Activated CD8-positive, alpha-beta memory T cell treated with anti-CD3 and anti-CD28 coated beads, Interleukin-2, amount 50 U/mL, for 1 hour (primary cell): ENCODE measurements around the gene MRPL37.

Experiments used
- DNase-seq: peaks from one replicate; pipeline ENCODE4 v3.0.0-alpha.2; 2020; ENCODE audit errors: extremely low read depth

MRPL37 gene

DNA sequence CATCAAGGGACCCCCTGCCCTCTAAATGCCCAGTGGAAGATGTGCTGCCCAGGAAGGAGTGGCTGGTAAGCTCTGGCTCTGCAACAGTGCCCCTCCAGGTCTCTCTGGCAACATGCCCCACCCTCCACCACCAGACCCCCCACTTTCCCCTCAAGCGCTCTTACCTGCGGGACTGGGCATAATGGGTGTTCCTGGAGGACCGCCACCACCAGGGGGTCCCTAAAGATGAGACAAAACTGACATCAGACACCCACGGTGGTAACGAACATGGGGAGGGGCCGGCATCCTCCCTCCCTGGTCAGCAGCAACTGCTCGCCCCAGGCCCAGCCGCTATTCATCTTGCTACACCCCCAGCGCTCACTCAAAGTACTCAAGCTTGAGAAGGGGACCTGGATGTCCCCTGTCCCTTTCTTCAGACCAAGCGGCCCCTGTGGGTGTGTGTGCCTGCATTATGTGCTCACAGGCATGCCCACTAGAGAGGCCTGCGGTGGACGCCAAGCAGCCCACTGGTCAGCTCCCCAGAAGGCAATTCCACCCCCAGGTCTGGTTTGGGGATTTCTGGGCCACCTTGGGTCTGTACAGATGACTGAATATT lies 40.9 kb downstream of the MRPL37 start:
- DNase-seq, result no peak

DNA sequence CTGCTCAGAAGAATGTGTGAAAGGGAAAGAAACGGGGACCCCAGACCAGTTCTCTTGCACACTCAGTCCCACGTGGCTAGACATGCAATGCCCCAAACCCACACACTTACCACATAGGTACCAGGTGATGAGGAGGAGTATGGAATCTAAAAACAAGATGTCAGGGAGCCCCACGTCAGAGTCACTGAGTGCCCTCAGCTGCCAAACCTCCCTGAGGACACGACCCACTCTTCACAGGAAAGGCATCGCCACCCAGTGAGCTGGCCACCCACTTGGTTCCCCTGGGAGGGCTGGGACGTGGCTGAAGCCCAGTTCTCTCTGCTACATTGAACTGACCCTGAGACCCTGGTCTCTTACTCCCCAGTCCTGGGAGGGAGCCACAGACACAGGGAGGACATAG lies 41.4 kb downstream of the MRPL37 start:
- no peak for DNase-seq

DNA sequence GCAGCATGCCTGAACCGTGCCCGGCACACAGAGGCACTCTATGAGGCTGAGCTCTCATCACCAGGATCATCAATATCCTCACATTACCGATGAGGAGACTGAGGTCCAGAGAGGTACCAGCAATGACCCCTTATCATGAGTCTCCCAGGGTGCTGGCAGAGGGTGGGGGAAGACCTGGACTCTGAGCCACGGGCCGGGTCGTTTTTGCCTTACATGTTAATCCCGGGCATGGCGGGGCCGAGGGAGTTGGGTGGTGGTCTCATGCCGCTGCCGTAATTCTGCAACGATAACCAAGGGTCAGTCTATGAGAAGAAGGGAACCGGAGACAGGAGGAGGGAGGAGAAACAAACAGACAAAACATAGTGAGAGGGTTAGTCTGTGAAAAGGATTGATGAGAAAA lies 43.1 kb downstream of the MRPL37 start:
- DNase-seq, result no peak

DNA sequence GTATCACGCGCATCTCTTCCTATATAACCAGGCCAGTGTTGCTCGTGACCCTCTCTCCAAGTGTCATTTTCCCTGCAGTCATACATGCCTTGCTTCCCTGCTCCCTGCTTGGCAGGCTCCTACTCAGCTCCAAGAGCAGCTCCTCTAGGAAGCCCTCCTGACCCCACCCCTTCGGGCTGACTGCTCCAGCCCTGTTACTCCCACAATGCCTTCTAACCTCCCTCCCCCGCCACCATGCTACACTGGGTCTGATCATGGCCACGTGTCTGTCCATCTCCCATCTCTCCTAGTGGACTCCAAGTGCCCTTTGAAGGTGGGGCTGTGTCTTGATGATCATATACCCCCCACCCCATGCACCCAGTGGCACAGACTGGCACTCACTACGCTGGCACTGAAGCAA lies 44.7 kb downstream of the MRPL37 start:
- no peak for DNase-seq

DNA sequence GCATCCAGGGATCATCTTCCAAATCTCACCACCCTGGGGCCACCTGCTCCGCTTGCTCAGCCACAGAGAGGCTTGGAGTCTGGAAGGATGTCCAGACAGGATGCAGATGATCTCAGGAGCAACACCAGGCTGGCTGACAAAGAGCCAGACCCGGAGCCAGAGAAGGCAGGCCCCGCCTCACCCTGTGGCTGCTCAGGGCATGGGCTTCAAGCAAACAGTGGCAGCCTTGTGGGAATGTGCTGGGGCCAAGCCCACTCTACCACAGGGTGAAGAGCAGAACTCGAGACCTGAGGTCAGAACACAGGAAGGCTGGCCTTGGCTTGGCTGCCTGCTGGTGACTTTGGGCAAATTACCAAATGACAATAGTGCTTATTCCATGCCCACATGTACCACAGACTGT lies 45.5 kb downstream of the MRPL37 start:
- no peak for DNase-seq

DNA sequence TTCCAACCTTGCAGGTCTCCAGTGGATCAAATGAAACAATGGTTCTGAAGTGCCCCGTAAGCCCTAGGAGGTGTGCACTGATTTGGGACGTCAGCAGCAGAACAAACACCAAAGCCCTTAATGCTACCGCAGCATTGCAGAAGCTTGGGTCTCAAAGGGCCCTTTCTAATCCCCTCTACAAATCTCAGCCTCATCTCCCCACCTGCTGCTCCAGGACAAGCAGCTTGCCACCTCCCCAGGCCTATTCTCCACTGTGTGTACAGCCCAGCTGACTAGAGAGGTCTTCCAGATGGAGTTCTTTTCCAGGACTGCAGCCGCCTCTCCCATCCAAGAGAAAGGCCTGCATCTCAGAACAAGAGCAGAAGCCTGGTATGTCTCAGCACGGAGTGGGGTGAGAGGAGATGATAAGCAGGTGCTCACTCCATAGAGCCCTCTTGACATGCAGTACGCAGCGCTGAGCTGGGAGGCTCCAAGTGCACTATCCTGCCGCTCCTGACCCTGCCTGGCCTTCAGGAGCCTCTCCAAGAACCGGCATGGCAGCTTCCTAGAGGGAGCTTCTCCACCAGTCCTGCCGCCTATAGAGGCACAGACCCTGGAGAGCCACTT lies 46.3 kb downstream of the MRPL37 start:
- DNase-seq, result no peak

DNA sequence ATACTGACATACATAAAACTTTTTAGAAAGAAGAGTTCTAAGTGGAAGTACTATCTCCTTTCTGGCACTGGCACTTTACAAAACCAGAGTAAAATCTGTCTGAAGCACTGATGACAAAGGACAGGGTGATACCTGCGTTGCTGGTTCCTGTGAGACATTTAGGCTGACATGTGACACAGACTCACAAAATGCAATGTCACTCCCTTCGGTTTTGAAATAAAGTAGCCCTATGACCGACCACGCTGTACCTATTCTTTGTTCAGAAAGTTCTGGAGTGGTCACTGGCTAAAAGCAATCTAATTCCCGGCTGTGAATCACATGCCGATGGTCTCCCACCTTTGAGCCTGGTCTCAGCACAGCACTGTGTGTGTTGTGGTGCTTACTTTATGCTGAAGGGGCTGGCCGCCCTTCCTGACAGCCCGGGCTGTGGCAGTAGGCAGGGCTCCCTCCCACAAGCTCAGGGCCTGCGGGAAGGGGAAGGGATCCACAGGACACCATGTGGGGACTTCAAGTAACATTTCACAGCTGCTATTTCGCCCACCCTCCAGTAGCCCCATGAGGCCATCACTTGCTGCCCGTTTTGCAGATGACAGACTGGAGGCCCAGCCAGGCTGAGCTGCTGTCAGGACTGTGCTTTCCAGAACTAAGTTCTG lies 48.0 kb downstream of the MRPL37 start:
- no peak for DNase-seq

DNA sequence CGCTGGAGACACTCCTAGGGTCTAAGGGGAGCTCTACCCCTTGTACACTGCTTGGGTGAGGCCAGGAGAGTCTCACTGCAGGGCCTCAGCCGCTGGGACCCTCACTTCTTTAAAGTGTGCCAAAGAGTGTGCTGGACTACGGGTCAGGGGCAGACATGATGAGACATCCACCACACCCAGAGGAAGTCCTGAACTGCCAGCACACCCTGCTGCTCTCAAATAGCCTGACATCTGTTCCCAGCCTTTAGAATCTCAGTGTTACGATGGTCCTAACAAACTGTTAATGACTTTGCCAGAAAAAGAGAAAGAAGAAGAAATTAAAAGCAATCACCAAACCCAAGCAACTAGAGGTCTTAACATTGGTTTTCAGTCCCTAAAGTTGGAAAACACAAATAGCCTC lies 49.0 kb downstream of the MRPL37 start:
- no peak for DNase-seq

DNA sequence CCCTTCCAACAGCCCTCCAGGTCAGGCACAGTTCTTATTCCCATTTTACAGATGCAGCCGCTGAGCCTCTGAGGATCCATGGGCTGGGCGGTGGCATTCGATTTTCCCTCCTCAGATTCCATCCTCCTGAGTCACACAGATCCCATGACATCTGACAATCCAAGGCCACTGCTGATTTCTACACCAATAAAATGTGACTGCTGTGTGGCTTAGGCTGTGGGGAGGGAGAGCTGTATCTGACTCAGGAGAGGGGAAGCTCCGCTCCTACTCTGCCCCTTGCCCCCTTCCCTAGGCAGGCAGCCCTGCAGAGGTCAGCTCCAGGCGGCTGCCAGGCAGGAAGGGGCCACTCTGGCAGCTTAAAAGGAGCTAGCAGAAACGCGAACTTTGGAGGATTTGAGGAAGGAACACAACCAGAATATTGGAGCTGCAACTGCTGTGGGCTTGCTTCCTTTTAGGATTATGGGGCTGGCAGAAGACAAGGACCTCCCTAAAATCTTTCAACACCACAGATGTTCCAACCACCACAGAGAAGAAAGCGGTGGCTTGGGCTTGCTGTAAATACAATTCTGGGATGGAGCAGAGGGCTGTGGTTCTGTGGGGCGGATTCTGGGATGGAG lies 50.0 kb downstream of the MRPL37 start:
- DNase-seq, result no peak

DNA sequence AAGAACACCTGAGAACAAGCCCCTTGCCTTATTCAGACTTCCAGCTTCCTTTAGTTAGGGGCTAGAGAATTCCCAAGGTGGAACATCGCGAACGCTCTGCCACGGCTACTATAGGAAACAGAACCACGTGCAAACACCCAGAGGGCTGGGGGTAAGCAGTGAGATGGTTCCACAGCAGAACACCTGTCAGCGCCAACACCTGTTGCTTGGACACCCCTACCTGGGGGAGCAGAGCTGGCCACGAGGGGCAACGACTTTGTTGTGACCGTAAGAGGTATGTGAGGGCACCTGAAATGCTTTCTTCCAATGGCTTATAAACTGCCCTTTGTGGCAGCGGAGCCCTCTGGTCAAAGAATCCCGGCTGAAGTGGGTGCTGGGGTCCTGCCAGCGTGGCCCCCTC lies 50.7 kb downstream of the MRPL37 start:
- no peak for DNase-seq

DNA sequence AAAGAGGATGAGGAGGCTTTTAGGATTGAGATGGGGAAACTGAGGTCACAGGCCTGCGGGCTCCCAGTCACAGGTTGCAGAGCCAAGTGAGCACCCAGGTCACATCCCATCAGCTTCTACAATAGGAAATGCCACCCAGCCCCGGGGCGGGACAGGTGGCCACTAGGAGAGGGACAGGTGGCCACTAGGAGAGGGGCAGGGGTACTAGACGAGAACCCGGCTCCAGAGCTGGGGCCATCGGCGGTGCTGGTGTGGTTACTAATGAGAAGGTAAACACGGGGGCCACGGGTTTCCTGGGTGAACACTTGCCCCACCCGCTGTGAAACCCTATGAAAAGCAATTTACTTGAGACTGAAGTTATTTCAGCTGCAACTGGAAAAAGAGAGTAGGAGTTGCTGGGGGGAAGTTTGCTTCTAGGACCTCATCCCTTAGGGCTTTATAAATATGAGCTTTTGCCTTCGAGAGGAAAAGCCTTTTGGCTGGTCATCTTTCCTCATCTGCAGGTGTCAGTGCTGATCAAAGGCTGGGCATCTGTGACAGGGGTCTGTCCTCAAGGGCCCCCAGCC lies 52.5 kb downstream of the MRPL37 start:
- DNase-seq, result no peak

DNA sequence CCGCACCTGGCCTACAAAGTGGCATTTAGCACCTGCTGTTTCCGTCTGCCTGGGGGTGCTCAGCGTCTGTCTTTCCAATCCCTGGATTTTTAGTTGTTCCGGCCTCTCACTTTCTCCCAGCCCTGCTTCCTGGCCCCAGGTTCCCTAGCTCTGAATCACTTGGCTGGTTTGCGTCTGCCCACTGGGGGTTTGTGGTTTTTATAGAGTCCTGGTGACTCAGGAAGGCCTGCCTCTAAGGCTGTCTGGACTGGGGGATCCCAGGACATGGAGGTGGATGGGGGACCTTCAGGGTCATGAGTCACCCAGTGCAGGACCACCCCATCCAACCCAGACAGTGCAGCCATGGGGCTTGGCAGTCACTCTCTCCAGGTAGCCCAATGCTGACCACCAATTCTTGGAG lies 53.5 kb downstream of the MRPL37 start:
- DNase-seq, result no peak

DNA sequence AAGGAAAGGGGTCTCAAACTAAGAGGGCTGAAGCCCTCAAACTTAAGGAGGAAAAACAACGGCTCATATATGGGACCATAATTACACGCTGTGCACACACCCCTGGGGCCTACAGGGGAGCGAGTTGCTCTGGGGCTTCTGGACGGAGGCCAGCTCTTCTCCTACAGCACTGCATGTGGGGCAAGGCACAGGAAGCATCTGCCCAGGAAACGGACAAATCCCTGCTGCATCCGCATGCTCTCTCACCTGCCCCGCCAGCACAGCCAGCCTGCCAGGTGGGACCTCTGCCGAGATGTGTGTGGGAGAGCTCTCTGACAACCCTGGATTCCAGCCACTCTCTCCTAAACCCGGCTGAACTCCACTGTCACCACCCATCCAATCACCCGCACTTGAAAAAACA lies 54.1 kb downstream of the MRPL37 start:
- no peak for DNase-seq

DNA sequence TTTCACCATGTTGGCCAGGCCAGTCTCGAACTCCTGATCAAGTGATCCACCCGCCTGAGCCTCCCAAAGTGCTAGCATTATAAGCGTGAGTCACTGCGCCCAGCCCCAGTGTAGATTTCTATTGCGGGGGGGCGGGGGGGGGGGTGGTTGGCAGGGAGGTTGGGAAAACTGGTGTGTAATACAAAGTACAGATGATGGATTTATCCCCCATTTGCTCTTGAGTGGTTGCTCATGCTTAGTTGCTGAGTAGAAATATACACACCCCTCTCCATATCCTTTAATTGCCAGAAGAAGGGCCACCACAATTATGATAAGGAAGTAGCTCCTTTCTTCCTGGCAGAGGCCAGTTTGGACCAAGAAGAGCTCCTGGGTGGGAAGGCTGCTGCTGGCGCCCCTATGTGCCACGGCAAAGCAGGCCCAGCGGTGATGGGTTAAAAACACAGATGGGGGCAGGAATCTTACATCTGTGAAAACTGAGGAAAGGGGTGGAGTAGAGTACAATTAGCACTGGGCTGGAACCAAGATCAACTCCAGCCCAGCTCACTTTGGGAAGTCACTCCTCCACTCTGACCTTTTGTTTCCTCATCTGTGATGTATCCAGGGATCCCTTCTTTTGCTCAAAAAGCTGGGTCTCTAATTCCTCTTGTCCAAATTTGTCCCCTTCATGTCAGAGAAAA lies 55.2 kb downstream of the MRPL37 start:
- no peak for DNase-seq

DNA sequence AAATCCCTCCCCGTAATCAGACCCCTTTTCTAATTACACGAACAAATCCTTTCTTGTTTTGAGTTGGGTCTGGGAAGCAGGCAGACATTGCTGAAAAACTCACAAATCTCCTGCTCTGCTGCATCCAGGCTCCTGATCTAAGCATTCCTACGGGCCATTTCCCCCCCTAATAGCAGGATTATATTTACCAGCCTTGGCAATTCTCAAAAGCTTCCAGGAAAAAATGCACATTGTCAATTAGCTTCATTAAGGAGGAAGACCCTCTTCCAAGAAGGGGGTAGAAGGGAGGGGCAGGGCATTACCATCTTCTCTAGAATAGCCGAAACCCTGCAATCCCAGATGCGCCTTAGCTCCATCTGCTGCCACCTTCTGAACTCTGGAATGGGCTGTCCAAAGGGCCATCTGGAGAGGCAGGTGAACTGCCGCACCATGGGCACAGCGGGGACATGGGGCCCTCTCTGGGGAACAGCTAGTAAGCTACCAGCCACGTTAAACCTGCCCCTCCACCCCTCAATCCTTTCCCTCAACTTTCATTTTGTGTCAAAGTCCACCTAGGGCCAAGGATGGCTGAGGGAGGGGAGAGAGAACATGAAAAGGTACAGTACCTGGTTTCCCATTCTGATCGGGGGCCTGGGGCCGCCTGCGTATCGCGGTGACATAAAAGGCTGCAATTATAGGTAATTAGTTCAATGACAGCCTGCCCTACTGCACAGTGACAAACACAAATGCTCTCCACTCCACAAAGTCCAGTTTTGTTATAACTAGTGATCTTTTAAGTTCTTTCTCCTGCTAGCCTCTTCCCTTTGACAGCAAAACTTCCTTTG lies 56.8 kb downstream of the MRPL37 start:
- DNase-seq, result no peak

DNA sequence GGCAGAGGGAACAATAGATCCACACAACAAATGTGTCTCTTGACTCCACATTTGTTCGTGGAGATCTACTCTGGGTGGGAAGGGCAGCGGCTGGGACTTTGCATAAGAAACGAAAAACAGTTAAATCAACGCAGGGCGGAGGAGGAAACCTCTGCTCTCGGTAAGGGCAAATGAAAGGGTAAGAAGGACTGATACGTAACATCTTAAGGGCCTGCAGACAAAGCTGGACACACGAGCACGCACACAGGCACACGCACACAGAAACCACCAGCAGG lies 57.3 kb downstream of the MRPL37 start:
- DNase-seq, result no peak

DNA sequence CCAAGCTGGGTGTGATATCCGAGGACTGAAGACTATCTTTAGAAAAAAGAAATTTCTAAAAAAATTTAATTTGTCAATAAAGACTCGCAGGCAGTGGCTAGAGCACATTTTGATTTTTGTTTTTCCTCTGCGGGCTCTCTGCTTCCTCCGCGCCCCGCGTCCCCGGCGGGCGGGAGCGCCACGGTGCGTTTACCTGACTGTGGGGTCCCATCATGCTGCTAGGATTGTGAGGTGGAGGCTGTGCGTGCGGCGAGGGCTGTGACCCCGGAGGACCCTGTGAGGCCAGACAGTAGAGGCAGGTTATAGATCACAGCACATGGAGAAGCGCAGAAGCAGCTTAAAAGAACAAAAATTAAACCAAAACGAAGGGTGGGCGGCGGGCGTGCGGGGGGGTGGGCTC lies 57.9 kb downstream of the MRPL37 start:
- DNase-seq, result no peak

DNA sequence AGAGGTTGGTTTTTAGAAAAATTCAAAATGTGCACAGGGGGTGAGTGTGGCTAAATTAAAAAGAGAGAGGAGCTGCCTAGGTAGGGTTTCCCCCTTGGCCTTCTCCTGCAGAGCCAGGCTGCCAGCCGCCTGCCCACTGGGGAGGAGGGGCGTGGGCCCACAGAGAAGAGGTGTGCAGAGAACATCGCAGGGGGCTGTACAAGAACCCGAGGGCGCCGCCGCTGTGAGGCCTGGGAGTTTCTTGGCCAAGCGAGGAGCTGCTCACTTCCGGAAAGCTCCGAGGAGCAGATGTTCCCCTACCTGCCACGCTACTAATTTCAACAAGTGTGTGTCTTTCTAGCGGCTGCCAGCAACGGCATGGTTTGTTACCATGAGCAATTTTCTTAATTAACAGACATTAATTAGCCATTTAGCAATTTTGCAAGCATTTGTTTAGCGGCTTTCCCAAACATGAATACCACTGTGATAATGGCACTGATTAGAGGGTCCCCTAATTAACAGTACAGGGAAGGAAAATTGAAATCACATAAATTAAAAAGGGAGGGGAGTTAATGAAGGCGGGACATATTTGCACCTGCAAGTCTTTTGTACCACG lies 59.7 kb downstream of the MRPL37 start:
- no peak for DNase-seq

DNA sequence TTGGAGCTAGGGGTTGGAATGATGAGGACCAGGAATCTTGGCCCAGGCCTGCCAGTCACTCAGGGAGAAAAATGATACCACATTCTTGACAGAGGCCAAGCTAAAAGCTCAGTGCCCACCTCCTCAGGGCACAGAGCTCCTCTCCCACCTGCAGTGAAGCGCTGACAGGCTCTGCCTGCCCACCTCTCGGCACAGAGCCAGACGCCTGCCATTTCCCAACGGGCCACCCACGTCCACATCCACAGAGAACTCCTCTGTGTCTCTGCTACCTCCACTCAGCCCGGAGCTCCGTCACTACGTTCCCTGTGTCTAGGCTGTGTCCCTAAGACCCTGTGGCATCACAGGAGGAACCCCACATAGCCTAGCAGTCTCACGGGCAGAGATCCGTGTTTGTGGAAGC lies 60.8 kb downstream of the MRPL37 start:
- DNase-seq, result no peak

DNA sequence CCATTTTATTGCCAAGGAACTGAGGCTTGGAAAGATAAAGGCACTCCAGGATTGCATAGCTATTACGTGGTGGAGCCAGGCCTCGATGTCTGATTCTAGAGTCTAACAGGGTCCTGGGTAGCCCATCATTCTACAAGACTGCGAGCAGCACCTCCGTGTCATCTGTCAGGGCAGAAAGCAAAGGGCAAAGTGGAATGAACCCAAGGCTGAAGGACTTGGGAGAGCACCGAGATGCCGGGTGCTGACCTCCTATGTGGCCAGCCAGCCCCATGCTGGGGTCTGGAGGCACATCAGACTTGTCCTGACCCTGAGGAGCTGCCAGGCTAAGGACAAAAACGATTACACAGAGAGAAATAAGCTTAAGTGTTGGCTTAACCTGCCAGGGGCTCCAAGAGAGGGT lies 62.3 kb downstream of the MRPL37 start:
- no peak for DNase-seq

DNA sequence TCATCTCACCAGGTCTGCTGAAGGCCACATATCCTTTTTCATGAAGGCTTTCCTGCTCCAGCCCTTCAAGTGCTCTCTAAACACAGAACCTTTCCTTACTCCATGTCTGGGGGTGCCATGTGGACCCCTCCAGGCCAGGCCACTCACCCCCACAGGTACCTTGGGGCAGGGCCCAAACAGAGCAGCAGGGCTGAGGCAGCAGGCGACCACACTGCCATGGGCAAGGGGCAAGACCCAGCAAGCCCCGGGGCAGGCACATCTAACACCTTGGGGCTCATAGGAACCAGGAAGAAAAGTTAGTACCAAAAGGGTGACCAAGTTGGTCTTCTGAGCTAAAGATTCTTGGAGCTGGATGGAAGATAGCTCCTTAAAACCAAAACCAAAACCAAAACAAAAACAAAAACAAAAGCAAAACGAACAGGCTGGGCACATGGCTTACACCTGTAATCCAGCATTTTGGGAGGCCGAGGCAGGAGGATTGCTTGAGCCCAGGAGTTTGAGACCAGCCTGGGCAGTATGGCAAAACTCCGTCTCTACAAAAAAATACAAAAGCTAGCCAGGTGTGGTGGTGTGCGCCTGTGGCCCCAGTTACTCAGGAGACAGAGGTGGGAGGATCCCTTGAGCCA lies 63.7 kb downstream of the MRPL37 start:
- DNase-seq, result no peak
